Karpas-422 (cell line): ENCODE results near the gene ZFAND2A. TPM values are rescaled to one million over a fixed set of nuclear protein-coding genes. Genes with fewer than 3 reads are reported as not detected.

Experiments
- DNase-seq: peaks from one replicate; pipeline ENCODE4 v3.0.0-alpha.2; 2015
- H2AFZ ChIP-seq: fragments of 200-600 bp; sonication (generic); 2 replicates; pipeline ENCODE4 v1.6.1; 2014; ENCODE audit warnings: antibody characterized with exemption, low read length, mixed read lengths
- H3K27ac ChIP-seq: fragments of 200-600 bp; sonication (generic); 2 replicates; pipeline ENCODE4 v1.5.1; 2014; ENCODE audit warnings: mild to moderate bottlenecking, low read length, moderate library complexity
- H3K27me3 ChIP-seq: fragments of 200-600 bp; sonication (generic); 2 replicates; pipeline ENCODE4 v1.6.1; 2014; ENCODE audit warnings: low read length, mixed read lengths
- H3K36me3 ChIP-seq: fragments of 200-600 bp; sonication (generic); 2 replicates; pipeline ENCODE4 v1.6.1; 2014; ENCODE audit warnings: low read length, mixed read lengths; ENCODE audit not compliant: insufficient read depth
- H3K4me1 ChIP-seq: fragments of 200-600 bp; sonication (generic); 2 replicates; pipeline ENCODE4 v1.6.1; 2014; ENCODE audit warnings: mild to moderate bottlenecking, low read length, mixed read lengths
- H3K4me2 ChIP-seq: fragments of 200-600 bp; sonication (generic); 2 replicates; pipeline ENCODE4 v1.6.1; 2014; ENCODE audit warnings: low read length, low read depth, mild to moderate bottlenecking; ENCODE audit not compliant: poor library complexity, severe bottlenecking
- H3K4me3 ChIP-seq: fragments of 200-600 bp; sonication (generic); 2 replicates; pipeline ENCODE4 v1.5.1; 2014; ENCODE audit warnings: mild to moderate bottlenecking, antibody characterized with exemption, low read length, mixed read lengths
- H3K79me2 ChIP-seq: fragments of 200-600 bp; sonication (generic); 2 replicates; pipeline ENCODE4 v1.6.1; 2014; ENCODE audit warnings: mild to moderate bottlenecking, low read length, mixed read lengths
- H3K9ac ChIP-seq: fragments of 200-600 bp; sonication (generic); 2 replicates; pipeline ENCODE4 v1.6.0; 2014; ENCODE audit warnings: low read length
- H3K9me2 ChIP-seq: fragments of 200-600 bp; sonication (generic), shearing (Covaris generic); replicated peaks from 2 replicates; pipeline ENCODE4 v1.6.0; 2014; ENCODE audit warnings: mild to moderate bottlenecking, low read length, moderate library complexity; ENCODE audit not compliant: insufficient read depth
- H3K9me3 ChIP-seq: fragments of 300-700, 200-600 bp; sonication (generic); 2 replicates; pipeline ENCODE4 v1.6.1; 2014; ENCODE audit warnings: low read length, mixed read lengths
- H4K20me1 ChIP-seq: fragments of 200-600 bp; sonication (generic); 2 replicates; pipeline ENCODE4 v1.6.1; 2014; ENCODE audit warnings: mild to moderate bottlenecking, antibody characterized with exemption, low read length, low read depth; ENCODE audit not compliant: insufficient read depth
- total RNA-seq: library from RNA; depleted of rRNA; stranded (reverse); fragments of >200 nt; shearing (Covaris generic); gene quantifications from 2 replicates; pipeline ENCODE4 v1.2.3, GENCODE V29; 2014; ENCODE audit warnings: low replicate concordance

Gene ZFAND2A
- total RNA-seq, 1 experiment from 2014 or later, result 11.5 TPM

DNA sequence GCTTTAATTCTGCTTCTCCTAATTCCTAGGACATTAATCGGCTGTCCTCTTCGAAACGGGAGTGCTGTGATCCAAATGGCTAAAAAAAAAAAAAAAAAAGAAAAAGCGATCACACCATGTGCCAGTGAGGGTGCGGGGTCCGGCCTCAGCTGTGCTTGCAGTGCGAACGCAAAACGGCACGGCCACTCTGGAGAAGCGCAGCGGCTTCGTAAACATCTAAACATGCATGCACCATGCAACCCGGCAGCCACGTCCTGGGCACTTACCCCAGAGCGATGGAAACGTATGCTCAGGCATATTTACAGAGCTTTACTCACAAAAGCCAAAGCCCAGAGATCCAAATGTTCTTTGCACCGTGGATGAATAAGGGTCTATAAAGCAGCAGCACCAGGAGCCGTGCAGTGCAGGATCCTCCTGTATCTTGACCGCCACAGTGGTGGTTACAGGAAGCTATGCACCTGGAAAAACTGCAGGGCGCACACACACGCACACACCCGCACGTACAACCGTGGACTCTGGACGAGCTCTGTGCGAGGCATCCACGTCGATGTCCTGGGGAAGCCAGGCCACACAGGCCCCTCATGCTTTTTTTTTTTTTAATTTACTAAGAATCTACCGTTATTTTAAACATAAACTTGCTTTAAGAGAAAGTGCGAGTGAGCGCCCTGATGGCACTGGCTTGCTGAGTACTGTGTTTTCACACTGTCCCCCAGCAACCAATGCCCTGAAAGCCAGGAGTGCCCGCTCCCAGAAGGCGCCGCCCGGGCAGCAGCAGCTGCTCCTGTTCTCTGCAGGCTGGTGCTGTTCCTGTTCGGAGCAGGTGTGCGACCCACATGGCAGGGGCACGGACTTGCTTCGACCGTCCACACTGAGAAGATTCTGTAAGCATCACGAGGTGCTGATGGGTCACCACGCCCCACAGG lies 47.1 kb downstream of the ZFAND2A start:
- Histone ChIP-seq H3K27me3 (no peaks in the 10 kb centered on the region), H3K9ac (no peak overlapping the region), H3K27ac (no peak overlapping the region), H3K4me3 (no peak overlapping the region), H3K4me2 (no peak overlapping the region), H3K4me1 (no peaks in the 10 kb centered on the region), H4K20me1 (peaks cover 9% of the 10 kb centered on the region; the same call in 1 of the 2 replicates), H3K36me3 (no peaks in the 10 kb centered on the region), H3K9me2 (no peaks in the 10 kb centered on the region), H2AFZ (no peak overlapping the region), H3K9me3 (no peaks in the 10 kb centered on the region), H3K79me2 (no peaks in the 10 kb centered on the region)
- no peak for DNase-seq

DNA sequence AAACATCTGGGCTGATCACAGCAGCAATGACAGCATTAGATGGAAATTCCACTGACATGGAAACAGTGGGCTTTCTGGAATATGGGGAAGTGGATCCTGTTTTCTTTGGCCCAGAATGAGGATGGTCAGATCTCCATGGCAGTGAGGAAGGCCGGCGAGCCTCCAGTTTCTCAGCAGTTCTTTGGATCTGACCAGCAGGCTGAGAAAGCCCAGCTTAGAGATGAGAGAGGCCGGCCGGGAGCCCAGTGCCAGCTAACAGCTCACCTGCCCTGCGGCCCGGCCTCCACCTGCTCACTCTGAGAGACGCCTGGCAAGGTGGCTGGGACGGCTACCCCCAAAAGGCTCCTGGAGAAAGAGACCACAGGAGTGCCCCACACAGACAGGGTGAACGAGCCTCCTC lies 47.9 kb downstream of the ZFAND2A start:
- no peaks in the 10 kb centered on the region for H3K27me3 ChIP-seq
- H3K4me2 ChIP-seq, result no peak overlapping the region
- H3K36me3 ChIP-seq, result no peaks in the 10 kb centered on the region
- H3K9me3 ChIP-seq, result no peaks in the 10 kb centered on the region
- no peak for DNase-seq
- peaks cover 14% of the 10 kb centered on the region; the same call in 1 of the 2 replicates for H4K20me1 ChIP-seq
- H3K79me2 ChIP-seq, result no peaks in the 10 kb centered on the region
- no peak overlapping the region for H2AFZ ChIP-seq
- H3K27ac ChIP-seq, result no peak overlapping the region
- H3K9me2 ChIP-seq, result no peaks in the 10 kb centered on the region
- H3K4me3 ChIP-seq, result no peak overlapping the region
- no peak overlapping the region for H3K9ac ChIP-seq
- no peaks in the 10 kb centered on the region for H3K4me1 ChIP-seq

- Histone ChIP-seq H3K27ac (no peak overlapping the region), H3K4me1 (no peaks in the 10 kb centered on the region), H3K4me3 (no peak overlapping the region), H3K9me3 (no peaks in the 10 kb centered on the region), H2AFZ (no peak overlapping the region), H3K79me2 (no peaks in the 10 kb centered on the region), H3K27me3 (no peaks in the 10 kb centered on the region), H4K20me1 (peaks cover 23% of the 10 kb centered on the region; the same call in 1 of the 2 replicates), H3K9ac (no peak overlapping the region), H3K9me2 (no peaks in the 10 kb centered on the region), H3K36me3 (no peaks in the 10 kb centered on the region), H3K4me2 (no peak overlapping the region)
- DNase-seq, result no peak
These were observed 48.8 kb downstream of the ZFAND2A start for GRCh38 chr7:1111156-1111555.

- no peak overlapping the region for H2AFZ ChIP-seq
- no peak overlapping the region for H3K4me2 ChIP-seq
- H4K20me1 ChIP-seq, result peaks cover 28% of the 10 kb centered on the region; the same call in 1 of the 2 replicates
These were observed 49.6 kb downstream of the ZFAND2A start for GRCh38 chr7:1110358-1110757.

GRCh38 chr7:1109581-1110310 lies 50.2 kb downstream of the ZFAND2A start:
- Histone ChIP-seq H3K9me3 (no peaks in the 10 kb centered on the region), H4K20me1 (peaks cover 33% of the 10 kb centered on the region; the same call in 1 of the 2 replicates), H3K27ac (no peak overlapping the region), H3K4me3 (no peak overlapping the region), H3K79me2 (no peaks in the 10 kb centered on the region), H3K4me1 (no peaks in the 10 kb centered on the region), H3K4me2 (no peak overlapping the region), H2AFZ (no peak overlapping the region), H3K9me2 (no peaks in the 10 kb centered on the region), H3K27me3 (no peaks in the 10 kb centered on the region), H3K36me3 (no peaks in the 10 kb centered on the region), H3K9ac (no peak overlapping the region)
- DNase-seq, result no peak

More at GRCh38 chr7:1110358-1110757, 49.6 kb downstream of the ZFAND2A start:
- Histone ChIP-seq H3K4me3 (no peak overlapping the region), H3K79me2 (no peaks in the 10 kb centered on the region), H3K27ac (no peak overlapping the region), H3K9ac (no peak overlapping the region), H3K9me3 (no peaks in the 10 kb centered on the region), H3K4me1 (no peaks in the 10 kb centered on the region), H3K36me3 (no peaks in the 10 kb centered on the region), H3K9me2 (no peaks in the 10 kb centered on the region), H3K27me3 (no peaks in the 10 kb centered on the region)
- DNase-seq, result no peak

GRCh38 chr7:1108264-1108920 lies 51.6 kb downstream of the ZFAND2A start:
- H3K79me2 ChIP-seq, result no peaks in the 10 kb centered on the region
- H3K4me3 ChIP-seq, result no peak overlapping the region
- DNase-seq, result no peak
- H2AFZ ChIP-seq, result no peak overlapping the region
- H3K9me2 ChIP-seq, result no peaks in the 10 kb centered on the region
- no peaks in the 10 kb centered on the region for H3K27me3 ChIP-seq
- H3K9me3 ChIP-seq, result no peaks in the 10 kb centered on the region
- H3K27ac ChIP-seq, result no peak overlapping the region
- no peaks in the 10 kb centered on the region for H3K4me1 ChIP-seq
- no peaks in the 10 kb centered on the region for H3K36me3 ChIP-seq
- H4K20me1 ChIP-seq, result peaks cover 46% of the 10 kb centered on the region
- no peak overlapping the region for H3K9ac ChIP-seq
- no peak overlapping the region for H3K4me2 ChIP-seq

DNA sequence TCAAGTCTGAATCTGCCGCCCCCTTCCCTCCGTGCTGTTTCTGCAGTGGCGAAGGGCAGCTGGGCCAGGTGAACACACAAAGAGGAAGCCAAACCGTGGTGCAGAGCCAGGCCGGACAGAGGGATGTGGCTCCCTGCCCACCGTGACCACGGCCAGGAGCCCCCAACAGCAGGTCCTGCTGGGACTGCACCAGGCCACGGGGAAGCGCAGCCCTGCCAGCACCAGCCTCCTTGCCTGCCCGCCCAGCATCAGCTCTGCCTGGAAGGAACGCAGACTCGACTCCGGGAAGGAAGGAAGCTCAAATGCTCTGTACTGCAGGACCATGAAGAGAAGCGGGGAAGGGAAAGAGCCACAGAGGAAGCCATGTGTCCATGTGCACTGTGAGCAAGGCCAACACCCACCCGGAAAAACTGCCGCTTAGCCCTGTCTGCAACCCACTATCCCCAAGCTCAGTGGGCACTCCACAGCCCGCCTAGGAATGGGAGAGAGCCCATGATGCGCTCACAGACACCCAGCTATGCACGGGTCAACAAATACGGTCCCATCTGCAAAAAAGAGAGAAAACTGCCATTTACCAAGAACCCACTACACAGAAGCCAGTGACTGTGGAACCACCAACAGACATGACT lies 53.1 kb downstream of the ZFAND2A start:
- no peaks in the 10 kb centered on the region for H3K9me3 ChIP-seq
- H3K9ac ChIP-seq, result no peak overlapping the region
- no peak overlapping the region for H3K4me3 ChIP-seq
- no peak for DNase-seq
- H3K79me2 ChIP-seq, result no peaks in the 10 kb centered on the region
- no peaks in the 10 kb centered on the region for H3K27me3 ChIP-seq
- no peak overlapping the region for H3K27ac ChIP-seq
- no peaks in the 10 kb centered on the region for H3K36me3 ChIP-seq
- H2AFZ ChIP-seq, result no peak overlapping the region
- H3K4me2 ChIP-seq, result no peak overlapping the region
- H3K4me1 ChIP-seq, result no peaks in the 10 kb centered on the region
- no peaks in the 10 kb centered on the region for H3K9me2 ChIP-seq
- H4K20me1 ChIP-seq, result peaks cover 56% of the 10 kb centered on the region
